NCI-H748 (cell line): ENCODE results near the gene DLGAP4.

ENCODE experiments used
- DNase-seq: peaks from one replicate; lab custom pipeline; 2025; ENCODE audit not compliant: unreplicated experiment; lab: John Stamatoyannopoulos, UW

Gene DLGAP4

DNA sequence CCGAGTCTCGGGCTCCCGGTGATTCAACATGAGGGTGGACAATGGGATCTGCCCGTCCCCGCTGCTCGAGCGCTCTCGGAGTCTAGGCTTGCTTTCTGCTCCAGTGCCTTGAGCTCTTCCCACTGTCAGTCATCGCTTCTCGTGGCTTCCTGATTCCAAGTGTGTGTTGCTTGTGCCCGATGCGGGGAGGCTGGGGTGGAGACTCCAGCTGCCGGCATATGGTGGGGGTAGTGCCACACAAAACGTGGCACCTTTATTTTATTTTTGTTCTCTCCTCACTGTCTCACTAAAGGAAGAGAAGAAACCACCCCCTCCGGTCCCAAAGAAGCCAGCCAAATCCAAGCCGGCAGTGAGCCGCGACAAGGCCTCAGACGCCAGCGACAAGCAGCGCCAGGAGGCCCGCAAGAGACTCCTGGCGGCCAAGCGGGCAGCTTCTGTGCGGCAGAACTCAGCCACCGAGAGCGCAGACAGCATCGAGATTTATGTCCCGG lies 220.4 kb downstream of the DLGAP4 start:
- DNase-seq: no peak

DNA sequence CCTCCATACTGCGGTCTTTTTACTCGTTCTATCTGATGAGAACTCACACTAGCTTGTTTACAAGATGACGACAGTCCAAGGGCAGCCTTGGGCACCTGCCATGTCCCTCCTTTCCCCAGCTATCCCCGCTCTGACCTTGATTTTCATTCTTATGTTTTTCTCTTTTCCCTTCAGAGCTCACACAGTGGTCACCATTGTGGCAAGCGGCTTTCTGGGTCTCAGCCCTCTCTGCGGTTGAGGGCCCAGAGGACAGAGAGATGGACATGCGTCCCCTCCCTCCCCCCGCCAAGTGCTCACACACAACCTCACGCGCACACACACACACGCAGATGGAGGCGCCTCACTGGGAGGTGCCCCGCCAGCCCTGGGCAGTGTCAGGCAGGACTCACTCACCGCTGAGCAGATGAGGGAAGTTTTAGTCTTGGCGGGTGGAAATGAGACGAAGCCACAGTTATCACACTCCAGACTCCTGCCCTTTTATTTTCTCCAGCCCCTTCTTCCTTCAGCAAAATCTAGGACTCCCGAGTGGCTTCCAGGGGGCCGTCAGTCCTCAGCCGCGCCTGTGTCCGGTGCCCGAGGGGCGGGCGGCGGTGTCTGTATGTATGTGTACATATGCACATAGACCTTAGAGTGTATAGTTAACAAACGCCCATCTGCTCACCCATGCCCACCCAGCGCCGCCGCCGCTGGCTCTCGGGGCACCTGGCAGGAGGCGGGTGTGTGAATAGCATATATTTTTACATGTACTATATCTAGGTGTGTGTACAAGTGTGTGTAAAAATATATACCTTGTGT lies 221.4 kb downstream of the DLGAP4 start:
- DNase-seq: no peak

DNA sequence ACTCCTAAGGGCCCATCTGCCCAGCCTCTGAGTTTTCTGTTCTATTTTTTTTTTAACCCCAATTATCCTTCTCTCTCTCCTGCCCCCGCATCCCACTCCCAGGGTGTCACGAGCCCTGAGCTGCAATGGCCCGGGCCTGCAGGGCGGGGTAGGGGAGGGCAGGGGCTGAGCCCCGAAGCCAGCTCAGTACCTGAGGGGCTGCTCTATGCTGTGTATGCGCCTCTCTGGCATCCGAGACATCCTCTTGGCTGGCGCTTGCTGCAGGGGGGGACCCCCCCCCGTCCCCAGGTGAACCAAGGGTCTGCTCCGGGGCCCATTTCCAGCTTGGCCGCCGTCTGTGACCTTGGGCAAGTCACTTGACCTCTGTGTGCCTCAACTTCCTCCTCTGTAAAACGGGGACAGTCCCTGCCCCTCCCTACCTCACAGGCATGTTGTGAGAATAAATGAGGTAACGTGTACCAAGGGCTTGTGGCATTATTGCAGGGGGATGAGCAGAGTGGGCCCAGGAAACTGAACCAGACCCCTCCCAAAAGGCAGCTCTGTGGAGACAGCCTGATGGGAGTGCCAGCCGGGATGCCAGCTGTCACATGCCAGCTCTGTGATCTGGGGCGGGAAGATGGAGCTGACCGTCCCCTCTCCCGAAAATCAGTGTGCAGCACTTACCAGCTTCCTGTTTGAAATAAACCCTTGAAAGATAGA lies 222.2 kb downstream of the DLGAP4 start:
- no peak for DNase-seq

DNA sequence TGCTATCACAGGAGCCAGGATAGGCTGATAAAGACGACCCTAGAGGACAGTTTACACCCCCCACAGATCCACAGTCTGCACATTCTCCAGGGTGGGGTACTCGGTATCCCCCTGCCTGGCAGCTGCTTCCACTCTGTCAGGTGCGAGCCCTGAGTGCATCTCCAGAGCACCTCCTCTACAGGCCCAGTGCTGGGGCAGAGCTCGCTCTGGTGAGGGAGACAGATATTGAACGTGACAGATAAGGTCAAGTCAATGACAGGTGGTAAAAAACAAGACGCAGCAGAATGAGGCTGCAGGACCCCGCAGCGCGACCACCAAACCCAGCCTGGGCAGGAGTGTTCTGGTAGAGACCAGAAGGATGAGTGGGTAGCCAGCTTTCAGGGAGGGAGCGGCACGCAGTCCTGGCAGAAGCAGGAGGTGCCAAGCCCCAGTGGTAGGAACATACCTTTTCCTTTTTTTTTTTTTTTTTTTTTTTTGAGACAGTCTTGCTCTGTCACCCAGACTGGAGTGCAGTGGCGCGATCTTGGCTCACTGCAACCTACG lies 222.8 kb downstream of the DLGAP4 start:
- DNase-seq: no peak

DNA sequence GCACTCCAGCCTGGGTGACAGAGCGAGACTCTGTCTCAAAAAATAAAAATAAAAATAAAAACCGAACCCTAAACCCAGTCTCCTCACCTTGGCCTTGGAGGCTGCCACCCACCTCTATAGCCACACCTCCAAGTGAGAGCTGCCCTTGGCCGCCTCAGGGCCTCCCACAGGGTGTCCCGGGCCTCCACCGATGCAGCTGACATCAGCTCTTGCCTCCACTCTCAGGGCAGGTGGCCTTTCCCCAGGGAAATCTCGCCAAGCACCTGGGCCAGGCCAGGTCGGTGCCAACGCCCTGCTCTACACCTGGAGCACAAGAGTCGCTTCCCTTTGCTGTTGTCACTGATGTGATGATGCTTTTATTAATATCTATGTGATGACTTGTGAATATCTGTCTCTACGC lies 226.2 kb downstream of the DLGAP4 start:
- DNase-seq: no peak

DNA sequence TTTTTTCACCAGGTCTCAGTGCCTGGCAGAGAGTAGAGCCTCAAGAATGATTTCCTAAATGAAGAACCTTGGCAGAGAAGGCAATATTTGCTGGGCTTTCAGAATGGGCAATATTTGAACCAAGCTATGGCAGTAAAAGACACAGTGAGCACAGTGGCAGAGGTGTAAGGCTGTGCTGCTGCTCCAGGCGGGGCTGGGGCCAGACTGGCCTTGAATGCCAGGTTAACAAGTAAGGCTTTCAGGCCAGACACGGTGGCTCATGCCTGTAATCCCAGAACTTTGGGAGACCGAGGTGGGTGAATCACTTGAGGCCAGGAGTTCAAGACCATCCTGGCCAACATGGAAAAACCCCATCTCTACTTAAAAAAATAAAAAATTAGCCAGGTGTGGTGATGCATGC lies 226.7 kb downstream of the DLGAP4 start:
- DNase-seq: no peak

DNA sequence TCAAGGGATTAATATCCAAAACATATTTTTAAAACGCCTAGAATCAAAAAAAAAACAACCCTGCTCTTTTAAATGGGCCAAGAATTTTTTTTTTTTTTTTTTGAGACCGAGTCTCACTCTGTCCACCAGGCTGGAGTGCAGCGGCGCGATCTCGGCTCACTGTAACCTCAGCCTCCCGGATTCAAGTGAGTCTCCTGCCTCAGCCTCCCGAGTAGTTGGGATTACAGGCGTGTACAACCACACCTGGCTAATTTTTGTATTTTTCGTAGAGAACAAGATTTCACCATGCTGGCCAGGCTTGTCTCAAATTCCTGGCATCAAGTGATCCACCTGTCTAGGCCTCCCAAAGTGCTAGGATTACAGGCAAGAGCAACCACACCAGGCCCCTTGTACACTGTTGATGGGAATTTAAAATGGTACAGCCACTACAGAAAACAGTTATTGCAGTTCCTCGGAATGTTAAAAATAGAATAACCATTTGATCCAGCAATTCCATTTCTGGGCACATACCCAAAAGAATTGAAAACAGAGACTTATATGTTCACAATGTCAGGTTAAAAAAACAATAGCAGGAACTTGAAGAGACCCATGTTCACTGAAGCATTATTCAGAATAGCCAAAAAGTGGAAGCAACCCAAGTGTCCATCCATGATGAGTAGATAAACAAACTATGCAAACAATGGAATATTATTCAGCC lies 232.0 kb downstream of the DLGAP4 start:
- no peak for DNase-seq

DNA sequence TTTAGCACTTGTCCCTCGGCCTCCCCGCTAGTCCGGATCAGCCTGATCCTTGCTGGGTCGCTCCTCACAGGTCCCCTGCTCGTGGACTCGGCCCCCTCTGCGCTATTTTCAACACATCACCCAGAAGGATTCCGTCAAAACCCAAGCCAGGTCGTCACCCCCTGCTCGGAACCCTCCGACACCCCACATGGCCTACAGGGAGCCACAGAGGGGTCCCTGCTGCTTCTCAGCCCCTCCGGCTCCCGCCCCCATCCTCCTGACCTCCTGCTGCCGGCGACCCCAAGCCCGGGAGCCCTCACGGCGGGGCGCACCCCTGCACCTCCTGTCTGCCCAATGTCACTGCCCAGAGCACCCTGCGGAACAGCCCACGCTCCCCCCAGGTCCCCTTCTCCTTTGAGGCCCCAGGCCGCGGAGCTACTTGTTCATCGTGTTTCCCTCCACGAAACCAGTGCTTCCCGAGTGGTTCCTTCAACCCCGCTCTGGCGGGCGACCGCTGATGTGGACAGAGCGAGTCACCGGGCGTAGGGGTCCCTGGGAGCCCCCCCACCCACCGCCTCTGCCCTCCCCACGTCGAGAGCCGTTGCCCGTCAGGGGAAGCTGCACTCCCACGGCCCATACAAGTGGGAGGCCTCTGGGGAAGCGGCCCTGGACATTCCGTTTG lies 234.5 kb downstream of the DLGAP4 start:
- DNase-seq: no peak

DNA sequence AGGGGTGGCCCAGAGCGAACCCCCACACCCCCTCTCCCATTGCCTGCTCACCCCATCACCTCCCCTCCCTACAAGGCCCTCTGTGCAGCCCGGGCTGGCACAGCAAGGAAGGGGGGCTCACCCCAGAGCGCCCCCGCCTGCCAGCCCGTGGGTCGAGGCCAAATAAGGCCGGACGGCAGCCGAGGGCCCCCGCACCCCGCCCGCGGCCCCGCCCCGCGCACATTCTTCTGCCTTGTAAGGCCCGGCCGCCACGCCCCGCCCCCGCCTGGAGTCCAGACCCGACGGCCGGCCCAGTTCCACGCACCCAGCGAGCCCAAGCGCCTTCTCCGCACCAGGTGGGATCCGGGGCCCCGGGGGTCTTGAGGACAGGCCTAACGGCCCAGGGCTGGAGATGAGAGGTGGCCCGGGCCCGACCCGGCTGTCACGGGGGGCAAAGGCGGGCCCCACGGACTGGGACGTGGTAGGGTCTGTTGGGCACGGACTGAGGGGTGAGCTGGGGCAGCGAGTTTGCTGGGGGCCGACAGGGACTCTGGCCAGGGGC lies 235.2 kb downstream of the DLGAP4 start, which contains the start of gene MYL9:
Gene MYL9, plus strand, starts transcription at position 293 of the 541 bp plus-strand sequence. CDS start 3,366 bp downstream, outside the sequence.
- DNase-seq: no peak

DNA sequence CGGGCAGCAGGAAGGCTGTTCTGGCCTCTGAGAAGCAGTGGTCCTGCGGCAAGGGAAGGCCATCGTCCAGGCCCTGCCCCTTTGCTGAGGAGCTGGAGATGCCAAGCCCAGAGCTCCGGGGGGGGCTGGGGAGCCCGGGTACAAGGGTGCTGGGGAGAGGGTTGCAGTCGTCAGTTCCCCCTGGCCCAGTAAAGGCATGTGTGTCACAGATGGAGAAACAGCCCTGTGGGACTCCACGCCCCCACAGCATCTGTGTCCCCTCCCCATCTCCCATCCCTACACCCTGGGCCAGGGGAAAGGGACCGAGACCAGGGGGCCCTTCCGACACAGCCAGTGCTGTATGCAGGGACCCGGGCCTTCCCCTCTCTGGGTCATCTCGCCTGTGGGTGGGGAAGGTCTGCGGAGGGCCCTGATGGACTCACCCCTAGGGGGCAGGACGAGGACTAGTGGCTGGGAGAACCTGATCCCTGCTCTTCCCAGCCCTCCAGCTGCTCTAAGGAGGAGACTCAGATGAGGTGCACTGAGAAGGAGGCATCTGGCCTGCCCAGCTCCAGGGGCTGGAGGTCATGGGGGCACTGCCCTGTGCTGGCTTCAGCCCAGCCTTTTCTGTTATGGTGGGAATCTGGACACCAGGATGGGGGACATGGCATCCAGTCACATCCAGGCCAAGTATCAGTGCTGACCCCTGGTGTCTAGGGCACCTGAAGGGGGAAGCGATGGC lies 235.8 kb downstream of the DLGAP4 start:
- no peak for DNase-seq

DNA sequence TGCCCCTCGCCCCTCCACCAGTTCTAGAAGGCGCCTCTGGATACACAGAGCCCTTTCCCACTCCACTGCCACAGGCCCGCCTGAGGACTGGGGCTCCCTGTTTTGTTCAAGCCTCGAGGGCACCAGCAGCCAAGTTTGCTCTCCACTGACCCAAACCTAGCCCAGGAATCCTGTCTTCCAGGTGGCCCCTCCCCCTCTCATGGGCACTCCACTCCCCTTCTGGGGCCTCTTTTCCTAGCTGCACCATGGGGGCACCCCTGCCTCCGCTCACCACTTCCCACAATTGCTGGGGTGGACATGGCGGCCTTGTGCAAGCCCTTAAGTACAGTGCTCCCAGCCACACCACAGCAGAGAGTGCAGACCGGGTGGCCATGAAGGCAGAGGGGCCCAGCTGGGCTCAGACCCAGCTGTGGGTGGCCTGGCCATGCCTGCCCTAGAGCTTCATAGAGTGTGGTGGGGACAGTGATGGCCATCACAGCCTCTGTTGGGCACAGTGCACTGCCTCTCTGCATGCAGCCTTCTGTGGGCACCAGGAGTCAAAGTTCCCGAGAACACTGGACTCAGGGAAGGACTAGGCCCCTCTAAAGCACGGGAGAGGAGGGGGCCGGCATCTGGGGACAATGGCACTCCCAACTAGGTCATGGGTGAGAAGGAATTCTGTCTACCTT lies 236.5 kb downstream of the DLGAP4 start:
- no peak for DNase-seq

DNA sequence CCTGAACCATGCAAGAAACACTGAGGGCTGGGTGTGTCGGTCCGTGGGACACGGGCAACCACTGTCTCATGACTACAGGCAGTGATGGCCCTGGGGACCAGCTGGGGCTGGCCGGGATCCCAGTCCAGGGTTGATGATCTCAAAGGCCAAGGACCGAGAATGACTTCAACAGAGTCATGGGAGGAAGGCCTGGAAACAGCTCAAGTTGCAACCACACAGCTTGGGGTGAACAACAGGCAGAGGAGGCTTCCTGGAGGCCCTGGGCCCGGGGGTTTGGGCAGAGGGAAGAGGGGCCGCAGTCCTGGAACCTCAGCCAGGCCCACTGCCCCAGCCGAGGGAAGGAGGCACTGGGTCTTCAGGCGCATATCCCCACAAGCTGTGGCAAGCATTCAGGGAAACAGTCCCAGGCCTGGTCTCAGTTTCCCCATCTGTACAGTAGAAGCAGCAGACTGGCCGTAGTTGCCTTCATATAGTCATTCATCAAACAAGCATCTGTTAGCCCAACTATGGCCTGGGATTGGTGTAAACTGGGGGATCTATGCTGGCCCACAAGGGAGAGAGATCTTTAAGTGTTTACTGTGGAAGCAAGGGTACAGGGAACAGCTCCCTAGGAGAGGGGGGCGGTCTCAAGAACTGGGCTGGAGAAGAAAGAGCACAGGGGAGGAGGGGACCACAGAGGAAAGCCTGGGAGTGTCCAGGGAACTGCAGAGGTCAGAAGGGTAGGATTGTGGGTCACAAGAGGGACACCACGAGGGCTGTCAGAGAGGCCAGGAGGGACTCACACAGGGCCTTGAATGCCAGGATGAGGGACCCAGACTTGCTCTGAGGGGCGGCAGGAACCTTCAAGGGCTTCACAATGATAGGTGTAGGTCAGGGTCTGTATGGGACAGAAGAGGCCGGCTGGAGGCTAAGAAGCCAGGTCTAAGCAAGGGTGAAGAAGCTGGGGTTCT lies 237.3 kb downstream of the DLGAP4 start:
- no peak for DNase-seq

DNA sequence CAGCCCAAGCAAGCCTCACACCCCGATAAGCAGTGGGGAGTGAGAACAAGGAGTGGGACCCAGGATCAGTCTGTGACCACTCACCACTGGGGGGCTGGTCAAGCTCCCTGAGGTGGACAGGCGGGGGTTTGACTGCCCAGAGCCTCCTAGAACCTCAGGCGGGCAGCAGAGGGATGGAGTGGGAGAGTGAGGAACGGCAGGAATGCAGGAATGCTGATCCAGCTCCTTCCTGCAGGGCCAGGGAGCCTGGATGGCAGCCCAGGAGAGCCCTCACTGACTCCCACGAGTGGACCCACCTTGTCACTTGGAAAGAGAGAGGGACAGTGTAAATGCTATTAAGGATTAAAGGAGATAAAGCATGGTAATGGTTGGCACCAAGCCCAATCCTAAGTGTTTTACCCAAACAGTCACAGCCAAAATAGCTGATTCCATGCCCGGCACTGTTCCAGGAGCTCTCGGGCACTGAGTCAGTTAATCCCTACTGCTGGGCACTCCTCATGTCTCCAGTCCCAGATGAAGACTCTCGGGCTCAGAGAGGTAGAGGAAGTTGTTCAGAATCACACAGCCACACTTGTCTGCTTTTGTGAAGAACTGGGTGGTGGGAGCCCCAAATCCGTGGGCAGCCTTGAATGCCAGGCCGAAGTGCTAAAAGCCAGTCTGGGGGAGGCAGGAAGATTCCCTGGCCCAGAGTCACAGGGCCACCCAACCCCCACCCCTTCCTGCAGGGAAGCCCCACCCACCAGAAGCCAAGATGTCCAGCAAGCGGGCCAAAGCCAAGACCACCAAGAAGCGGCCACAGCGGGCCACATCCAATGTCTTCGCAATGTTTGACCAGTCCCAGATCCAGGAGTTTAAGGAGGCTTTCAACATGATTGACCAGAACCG lies 238.2 kb downstream of the DLGAP4 start:
- DNase-seq: no peak

DNA sequence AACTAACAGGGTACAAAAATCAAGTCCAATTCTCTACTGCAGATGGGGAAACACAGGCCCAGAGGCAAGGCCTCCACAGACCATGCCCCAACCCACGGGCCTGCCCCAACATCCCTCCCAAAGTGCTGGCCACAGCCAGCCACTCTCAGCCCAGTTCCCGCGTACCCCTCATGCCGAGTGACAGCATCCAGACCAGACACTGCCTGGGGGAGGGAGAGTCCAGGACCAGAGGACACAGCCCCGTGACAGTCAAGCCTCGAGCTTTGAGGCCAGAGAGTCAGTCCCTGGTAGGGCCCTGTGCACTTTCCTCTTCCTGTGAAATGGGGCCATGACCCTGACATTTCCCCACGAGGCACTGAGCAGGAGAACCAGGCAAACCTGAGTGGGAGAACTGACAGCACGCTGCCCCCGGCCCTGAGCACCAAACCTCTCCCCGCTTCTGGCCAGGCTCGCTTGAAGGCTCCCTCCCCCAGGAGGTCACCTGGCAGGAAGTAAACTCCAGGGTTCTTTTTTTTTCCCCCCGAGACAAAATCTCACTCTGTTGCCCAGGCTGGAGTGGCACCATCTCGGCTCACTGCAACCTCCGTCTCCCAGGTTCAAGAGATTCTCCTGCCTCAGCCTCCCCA lies 240.1 kb downstream of the DLGAP4 start:
- DNase-seq: no peak

DNA sequence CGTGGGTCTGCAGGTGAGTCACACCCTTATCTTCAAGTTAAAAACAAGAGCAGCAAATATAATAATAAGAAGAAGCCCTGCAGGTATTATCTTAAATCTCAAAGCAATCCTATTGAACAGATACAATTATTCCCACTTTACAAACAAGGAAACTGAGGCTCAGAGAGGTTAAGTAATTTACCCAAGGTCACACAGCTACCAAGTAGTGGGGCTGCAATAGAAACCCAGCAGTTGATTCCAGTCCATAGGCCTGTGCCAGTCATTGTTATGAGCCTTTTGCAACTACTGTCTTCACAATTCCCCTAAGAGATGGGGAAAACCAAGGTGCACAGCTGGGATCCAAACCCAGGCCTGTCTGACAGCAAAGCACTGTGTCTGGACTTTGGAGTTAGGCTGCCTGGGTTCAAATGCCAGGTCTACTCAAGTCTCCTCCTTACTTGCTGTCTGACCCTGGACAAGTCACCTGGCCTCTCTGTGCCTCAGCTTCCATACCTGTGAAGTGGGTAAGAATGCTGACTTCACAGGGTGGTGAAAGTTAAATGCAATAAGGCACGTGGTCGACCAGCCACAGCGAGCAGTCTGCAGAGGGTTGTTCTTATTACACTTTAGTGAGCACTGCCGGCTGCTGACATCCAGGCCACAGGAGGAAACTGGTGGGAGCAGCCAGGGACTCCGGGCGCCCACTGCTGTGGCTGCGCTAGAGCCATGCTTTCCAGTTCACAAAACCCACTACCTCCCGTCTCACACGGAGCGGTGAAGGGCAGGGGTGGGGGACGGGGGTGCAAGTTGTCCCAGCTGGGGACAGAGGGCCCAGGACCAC lies 241.3 kb downstream of the DLGAP4 start:
- no peak for DNase-seq

DNA sequence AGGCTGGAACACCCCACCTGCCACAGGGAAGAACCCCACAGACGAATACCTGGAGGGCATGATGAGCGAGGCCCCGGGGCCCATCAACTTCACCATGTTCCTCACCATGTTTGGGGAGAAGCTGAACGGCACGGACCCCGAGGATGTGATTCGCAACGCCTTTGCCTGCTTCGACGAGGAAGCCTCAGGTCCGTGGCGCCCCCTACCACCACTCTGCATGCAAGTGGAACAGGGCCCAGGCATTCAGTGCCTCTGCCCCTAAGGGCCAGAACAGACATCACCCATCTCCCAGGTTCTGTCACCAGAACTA lies 241.8 kb downstream of the DLGAP4 start:
- no peak for DNase-seq
